Subcutaneous adipose tissue (tissue), 4 donors: ENCODE results near the gene ZRANB3. TPM values are rescaled to one million over a fixed set of nuclear protein-coding genes. Genes with fewer than 3 reads are reported as not detected.

Source experiments
- CTCF ChIP-seq: fragments of 450-650 bp; IDR thresholded peaks from one replicate; pipeline ENCODE4 v1.5.1; 2016; ENCODE audit warnings: low read depth, mild to moderate bottlenecking, control low read depth, antibody characterized with exemption, moderate library complexity
- total RNA-seq, 4 donors: library from RNA; depleted of rRNA; stranded (reverse); fragments of >200 nt; gene quantifications; one replicate each; pipeline ENCODE4 v1.1.0, GENCODE V29; 2016

ZRANB3 gene
- total RNA-seq, 4 donors from 2014 or later, result 2.2 to 7.0 (median 2.6) TPM

GRCh38 chr2:135525786-135526185 is 5.2 kb downstream of the ZRANB3 start:
- TF ChIP-seq CTCF, result no peak

- no peak for TF ChIP-seq CTCF
Measured at GRCh38 chr2:135512099-135512498, 18.9 kb downstream of the ZRANB3 start.

GRCh38 chr2:135510577-135510976 is 20.4 kb downstream of the ZRANB3 start:
- TF ChIP-seq CTCF, result no peak

DNA sequence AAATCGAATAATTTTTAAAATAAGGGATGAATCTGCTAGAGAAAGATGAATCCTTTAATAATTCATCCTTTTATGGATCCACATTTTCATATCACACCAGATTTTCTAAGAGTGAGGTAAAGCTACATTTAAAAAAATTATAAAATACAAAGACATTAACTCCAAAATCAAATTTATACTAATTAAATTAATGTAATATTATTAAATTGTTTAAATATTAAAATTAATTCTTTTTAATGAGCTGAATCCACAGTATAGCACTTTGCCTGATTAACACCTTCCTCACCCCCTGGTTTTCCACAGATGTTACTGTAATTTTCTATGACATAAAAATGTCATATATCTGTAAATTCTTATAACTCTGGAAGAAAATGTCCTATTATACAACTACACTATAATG is 26.2 kb downstream of the ZRANB3 start:
- no peak for TF ChIP-seq CTCF

- TF ChIP-seq CTCF, result no peak
Measured at GRCh38 chr2:135494917-135495316, 36.1 kb downstream of the ZRANB3 start.

DNA sequence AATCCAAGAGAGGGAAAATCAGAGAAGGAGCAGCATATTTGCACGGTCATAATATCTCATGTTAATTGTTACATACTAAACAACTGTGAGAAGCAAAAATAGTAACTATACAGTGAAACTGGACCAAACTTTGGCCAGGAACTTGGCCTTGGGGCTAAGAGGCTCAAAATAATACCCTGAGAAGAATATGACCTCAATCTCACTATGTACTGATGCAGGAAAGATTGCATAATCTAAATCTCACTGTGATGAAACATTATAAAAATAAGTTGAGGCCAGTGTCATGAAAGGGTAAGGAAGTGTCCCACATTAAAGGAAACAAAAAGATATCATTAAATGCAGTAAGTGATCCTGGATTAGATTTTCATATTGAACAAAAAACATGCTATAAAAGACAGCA is 36.5 kb downstream of the ZRANB3 start:
- no peak for TF ChIP-seq CTCF

DNA sequence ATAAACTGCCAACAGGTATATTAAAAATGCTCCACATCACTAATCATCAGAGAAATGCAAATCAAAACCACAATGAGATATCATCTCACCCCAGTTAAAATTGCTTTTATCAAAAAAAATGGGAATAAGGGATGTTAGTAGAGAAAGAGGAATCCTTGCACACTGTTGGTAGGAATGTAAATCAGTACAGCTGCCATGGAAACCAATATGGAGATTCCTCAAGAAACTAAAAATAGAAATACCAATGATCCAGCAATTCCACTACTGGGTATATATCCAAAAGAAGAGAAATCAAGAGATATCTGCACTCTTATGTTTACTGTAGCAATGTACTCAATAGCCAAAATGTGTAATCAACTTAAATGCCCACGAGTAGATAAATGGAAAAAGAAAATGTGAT is 40.6 kb downstream of the ZRANB3 start:
- TF ChIP-seq CTCF, result no peak
